Amygdala (tissue), 56 donors: ENCODE data around the gene INSRR.

Source experiments
- DNase-seq, 56 donors: peaks; one replicate each; lab custom pipeline; 2025; lab: John Stamatoyannopoulos, UW

Gene INSRR

DNA sequence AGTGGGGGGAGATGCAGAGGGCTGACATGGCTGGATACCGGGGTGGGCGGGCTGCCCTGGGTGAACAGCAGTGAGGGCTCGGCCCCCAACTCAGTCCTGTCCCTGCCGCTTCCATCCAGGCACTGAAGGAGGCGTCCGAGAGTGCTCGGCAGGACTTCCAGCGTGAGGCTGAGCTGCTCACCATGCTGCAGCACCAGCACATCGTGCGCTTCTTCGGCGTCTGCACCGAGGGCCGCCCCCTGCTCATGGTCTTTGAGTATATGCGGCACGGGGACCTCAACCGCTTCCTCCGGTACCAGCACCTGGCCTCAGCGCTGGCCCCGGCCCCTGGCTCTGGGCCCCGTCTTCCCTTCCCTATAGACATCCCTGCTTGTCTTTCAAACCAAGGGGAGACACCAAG lies 17.4 kb upstream of the INSRR start:
- no peak for DNase-seq

DNA sequence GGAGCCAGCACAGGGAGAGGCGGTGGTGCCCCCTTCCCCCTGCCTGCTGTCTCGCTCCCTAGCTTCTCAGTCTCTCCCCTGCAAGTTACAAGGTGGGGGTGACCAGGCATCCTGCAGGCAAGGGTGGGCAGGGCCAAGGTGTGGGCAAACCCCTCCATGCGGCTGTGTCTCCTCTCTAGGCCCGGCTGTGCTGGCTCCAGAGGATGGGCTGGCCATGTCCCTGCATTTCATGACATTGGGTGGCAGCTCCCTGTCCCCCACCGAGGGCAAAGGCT lies 16.4 kb upstream of the INSRR start:
- no peak for DNase-seq

DNA sequence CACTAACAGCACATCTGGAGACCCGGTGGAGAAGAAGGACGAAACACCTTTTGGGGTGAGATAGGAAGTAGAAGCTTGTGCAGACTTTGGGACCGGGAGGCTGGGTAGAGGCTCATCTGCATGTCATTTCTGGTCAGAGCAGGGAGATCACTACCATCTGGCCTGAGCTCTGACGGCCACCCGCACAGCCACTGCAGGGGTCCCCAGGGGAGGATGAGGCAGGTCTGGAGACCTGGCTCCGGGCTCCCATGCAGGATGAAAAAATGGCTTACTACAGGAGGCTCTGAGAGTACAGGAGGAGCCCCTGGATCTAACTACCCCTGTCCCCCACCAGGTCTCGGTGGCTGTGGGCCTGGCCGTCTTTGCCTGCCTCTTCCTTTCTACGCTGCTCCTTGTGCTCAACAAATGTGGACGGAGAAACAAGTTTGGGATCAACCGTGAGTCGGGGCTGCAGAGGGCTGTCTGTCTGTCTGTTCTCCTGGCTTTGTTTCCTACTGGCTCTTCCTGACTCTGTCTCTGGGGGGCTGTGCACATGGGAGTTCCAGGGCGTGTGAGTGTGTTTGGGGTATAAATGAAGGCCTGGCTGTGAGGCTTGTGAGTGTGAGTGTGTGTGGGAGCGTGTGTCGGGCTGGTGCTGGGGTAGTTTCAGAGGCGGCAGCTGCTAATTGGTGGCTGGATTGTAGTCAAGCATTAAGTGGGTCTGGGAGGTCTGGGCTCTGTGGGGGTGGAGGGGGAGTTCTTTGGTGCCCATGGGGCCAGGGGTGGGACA lies 15.8 kb upstream of the INSRR start:
- DNase-seq, result no peak

DNA sequence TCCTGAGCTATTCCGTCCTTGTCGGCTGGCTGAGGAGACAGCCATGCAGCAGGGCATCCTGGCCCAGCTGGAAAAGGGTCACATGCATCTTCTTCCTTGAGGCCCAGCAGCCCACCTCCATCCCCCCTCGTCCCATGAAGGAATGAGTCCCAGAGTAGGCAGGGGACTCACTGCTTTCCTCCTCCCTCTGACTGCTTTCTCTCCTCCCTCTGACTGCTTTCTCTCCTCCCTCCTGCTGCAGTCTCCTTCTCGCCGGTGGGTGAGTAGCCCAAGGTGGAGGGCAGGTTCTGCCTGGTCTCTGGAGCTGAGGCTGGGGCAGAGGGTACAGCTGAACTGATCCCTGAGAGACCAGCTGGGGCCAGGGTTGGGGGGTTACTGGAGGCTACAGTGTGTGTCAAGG lies 15.2 kb upstream of the INSRR start:
- no peak for DNase-seq

DNA sequence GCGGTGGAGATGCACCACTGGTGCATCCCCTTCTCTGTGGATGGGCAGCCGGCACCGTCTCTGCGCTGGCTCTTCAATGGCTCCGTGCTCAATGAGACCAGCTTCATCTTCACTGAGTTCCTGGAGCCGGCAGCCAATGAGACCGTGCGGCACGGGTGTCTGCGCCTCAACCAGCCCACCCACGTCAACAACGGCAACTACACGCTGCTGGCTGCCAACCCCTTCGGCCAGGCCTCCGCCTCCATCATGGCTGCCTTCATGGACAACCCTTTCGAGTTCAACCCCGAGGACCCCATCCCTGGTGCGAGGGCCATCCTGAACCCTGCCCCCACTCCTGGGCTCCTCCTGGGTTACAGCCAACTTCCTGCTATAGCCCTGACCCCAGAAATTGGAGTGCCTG lies 14.7 kb upstream of the INSRR start:
- no peak for DNase-seq

DNA sequence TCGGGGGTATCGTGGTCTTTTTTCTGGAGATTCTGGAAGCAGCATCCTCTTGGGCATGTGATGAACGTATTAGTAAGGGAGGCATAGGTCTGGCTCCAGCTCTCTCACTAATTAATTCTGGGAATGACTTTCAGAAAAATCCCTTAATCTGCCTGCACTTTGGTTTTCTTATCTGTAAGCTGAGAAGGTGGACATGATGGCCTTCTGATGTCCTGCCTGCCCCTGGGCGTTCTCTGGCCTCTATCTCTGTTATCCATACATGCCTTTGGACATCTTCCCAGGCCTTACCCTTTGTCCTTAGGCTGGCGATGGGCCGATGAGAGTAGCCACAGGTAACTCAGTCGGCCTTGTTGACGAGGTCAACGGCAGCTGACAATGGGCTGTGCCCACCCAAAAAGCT lies 10.5 kb upstream of the INSRR start:
- DNase-seq, result no peak

DNA sequence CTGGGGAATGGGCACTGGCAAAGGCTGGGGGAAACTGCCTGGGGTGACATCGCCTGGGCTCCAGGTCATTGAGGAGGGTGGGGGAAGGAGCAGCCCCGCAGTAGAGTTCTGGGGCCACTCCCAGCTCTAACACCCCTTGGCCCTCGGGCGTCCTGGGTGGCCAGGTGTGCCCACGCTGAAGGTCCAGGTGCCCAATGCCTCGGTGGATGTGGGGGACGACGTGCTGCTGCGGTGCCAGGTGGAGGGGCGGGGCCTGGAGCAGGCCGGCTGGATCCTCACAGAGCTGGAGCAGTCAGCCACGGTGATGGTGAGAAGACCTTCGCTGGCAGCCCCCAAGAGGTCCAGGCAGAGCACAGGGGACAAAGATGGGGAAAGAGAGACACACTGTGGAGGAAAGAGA lies 9.4 kb upstream of the INSRR start:
- no peak for DNase-seq

DNA sequence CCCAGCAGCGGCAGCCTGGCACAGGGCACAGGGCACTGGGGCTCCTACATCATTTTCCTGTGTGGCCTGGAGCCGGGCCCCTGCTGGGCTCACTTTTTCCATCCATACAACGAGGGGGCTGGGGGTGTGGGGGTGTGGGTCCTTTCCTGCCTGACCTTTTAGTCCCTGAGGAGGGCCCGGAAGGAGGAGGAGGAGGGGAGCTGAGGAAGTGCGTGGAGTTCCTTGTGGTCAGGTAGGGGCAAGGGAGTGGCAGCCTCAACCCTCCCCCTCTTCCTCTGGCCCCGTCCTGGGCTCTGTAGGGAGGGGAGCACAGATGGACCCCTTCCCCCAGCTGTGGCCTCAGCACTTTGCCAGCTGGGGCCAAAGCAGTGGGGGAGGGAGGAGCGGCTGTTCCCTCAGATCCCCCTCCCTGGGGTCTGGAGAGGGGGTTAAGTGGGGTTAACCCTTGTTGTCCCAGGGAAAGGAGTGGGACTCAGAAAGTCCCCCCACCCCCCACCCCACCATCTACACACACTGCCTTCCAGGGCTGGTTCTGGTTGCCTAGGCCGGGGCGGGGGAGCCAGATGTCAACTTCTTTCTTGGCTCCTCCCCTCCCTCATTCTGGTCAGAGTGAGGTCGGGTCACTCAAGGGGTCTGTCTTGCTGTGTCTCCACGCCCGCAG lies 7.5 kb upstream of the INSRR start:
- DNase-seq, result no peak

DNA sequence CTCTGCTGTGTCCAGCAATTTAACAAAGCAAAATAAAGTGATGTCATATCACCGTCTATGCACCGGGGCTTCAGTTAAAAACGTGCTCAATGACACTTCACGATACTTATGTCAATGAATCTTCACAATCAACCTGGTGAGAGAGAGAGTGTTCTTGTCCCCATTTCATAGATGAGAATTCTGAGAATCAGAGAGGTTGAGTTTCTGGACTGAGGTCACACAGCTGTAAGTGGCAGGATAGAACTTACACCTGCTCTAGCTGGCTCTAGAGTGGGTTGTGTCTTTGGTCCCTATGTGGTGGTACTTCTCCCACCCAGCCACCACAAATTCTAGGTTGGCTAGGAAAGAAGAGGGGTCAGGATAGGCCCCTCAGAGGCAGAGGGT lies 6.9 kb upstream of the INSRR start:
- DNase-seq, result no peak

DNA sequence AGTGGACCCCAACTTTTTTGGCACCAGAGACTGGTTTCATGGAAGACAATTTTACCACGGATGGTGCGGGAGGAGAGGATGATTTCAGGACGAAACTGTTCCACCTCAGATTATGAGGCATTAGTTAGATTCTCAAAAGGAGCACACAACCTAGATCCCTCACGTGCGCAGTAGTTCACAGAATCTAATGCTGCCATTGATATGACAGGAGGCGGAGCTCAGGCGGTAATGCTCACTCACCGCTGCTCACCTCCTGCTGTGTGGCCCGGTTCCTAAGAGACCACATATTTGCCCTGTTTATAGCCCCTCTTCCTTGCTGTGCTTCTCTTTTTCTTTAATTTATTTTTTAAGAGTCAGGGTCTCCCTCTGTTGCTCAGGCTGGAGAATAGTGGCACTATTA lies 6.3 kb upstream of the INSRR start:
- no peak for DNase-seq

DNA sequence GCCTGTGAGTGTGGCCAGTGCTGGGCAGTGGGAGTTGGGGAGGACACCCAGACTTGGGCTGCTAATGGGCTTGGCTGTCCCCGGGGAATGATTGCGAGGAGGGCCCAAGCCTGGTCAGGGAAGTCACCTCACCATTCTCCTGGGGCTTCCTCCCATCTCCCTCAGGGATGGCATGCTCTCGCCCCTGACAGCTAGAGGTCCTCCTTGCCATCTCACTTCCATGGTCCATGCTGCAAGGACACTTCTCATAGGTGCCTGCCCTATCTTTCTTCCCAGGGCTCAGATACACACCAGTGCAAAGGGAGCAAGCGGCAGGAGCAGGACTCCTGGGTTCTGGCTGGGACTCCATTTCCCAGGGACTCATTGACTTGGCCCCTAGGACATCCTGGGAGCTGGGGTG lies 5.9 kb upstream of the INSRR start:
- no peak for DNase-seq

DNA sequence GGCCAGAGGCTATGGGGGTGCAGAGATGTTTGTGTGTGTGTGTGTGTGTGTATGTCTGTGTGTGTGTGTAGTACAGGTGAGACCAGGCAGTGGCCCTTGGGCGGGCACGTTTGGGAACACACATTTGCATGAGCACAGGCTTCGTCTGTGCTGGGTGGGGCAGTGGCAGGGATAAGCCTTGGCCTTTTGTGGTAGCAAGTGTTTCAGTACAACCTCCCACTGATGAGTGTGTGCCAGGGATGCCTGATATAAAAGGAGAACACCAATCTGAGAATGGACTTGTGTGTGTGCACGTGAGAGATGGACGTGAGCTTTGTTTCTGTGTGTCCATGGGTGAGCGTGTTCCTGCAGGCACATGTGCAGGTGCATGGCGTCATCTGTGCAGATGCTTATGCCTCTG lies 4.7 kb upstream of the INSRR start:
- no peak for DNase-seq

DNA sequence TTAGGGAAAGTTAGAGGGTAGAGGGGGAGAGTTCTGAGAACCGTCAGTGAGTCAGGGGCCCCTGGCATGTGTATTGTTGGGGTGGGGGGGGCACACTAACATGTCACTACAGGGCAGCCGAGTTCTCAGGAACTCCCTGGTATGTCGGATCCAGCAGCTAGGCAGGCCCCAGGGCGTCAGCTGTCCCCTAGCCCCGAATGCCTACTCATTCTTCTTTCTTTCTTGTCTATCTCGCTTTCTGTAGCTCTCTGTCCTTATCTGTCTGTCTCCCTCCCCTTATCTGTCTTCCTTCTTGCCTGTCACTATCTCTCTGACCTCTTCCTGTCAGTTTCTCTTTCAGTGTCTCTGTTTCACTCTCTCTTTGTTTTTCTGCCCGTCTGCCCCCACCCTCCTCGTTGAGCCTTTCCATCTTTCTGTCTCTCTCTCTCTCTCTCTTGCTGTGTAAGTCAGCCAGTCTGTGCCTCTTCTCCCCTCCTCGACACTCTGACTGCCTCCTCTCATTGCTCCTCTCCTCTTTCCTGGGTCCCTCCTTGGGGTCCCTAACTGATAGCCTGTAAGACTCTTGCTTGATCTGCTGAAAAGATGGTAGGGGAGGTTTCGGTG lies 4.2 kb upstream of the INSRR start:
- no peak for DNase-seq

DNA sequence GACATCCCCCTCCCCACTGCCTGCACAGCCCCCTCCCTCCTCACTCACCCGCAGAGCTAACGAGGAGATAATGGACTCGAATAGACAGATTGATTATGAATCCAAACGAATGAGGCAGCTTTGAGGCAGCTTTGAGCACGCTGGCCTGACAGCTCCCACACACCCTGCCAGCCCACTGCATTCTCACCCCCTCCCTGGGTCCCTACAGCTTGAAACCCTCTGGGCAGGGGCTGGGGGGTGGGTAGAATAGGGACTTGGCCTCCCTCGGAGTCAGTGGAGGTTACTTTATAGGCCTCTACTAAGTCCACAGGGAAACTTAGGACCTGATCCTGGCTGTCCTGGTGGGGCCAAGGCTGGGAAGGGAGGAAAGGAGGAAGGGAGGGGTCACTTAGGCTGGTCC lies 3.7 kb upstream of the INSRR start:
- no peak for DNase-seq

DNA sequence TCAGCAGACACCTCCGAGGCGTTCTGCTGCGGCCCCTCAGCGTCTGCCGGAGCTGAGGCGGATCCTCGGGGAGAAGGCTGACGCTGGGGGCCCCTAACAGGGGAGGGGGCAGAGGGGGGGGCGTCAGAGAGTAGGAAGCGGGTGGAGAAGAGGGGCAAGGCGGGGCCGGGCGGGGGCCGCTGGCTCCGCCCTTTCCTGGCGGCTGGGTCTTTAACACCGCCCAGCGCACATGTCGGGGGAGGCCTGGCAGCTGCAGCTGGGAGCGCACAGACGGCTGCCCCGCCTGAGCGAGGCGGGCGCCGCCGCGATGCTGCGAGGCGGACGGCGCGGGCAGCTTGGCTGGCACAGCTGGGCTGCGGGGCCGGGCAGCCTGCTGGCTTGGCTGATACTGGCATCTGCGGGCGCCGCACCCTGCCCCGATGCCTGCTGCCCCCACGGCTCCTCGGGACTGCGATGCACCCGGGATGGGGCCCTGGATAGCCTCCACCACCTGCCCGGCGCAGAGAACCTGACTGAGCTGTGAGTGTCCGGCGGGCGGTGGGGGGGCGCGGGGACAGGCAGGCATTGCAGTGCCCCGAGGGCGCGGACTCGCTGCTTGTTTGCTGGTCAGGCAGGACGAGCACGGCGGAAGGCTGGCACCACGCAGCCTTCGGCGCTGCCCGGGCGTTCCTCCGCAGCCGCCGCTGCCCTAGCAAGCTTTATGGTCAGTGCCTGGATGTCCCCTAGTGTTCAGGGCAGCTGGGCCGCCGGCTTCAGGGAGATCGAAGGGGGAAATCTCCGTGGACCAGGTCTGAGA lies 1.9 kb upstream of the INSRR start, which contains the start of gene NTRK1:
TSS of gene NTRK1 (plus strand) at position 238 of the 796 bp plus-strand sequence. CDS start at position 308, 70 bp downstream.
- DNase-seq, result peak in 22 of 56 donors; percentile 4 to 58 (median 18)

DNA sequence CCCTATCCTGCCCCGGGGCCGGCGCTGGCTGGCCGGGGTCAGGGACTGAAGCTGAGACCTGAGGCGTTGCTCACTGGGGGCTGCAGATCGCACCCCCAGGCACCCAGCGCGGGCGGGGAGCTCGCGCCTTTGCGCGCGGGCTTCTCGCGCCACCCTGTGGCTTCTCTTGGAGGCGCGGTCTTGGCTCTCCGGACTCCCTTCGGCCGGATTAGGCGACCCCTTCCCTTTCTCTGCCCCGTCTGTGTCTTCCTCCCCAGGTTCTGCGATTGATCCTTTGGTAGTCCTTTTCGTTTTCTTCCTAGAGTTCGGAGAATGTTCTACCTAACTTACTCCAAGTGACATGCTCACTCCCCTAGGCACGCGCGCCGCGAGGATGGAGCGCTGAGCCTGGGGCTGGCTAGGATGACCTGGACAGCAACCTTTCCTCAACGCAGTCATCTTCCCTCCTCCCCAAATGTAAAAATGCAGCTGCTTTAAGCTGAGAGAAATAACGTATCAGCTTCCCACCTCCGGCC lies 1.3 kb upstream of the INSRR start:
- peak in 28 of 56 donors; percentile 4 to 60 (median 17) for DNase-seq

DNA sequence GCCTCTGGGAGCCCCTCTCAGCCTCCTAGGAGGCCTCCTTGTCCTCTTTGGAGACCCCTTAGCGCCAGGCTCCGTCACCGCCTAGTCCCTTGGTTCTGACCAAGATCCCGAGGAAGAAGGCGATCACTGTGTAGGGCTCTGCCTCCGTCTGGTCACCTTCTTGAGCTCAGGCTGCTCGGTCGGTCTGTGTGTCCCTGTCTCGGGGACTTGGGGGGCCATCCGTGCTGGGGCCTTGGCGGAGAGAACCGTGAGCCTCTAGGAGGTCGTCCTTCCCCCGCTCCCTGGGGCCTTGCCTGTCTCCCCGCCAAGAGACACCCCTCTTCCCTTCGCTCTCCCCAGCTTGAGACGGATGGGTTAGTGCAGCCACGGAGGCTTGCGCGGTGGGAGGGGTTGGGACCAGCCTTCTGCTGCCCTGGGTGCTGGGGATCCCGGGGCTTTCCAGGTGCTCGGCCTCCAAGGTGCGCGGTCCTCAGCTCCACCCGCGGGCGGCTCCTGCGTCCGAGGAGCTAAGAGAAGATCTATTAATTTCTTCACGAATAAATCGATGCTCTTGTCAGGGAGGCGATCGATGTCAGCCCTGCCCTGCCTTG lies 701 bp upstream of the INSRR start:
- DNase-seq, result peak in 2 of 56 donors; percentile 5 to 7

DNA sequence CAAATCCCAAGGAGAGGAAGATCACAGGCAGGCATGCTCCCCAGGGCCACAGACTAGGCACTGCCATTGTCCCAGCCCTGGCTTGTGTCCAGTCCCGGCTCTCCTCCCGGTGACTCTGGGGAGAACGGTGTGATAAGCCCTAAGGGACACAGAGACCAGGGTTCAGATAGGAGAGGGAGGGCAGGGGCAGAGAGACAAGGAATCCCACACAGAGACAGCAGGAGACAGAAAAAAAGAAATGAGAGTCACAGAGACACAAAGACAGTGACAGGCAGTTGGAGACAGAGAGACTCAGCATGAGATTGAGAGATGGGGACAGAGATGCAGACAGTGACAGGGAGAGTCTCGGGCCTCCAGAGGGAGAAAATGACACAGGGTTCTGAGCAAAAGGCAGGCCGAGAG lies 361 bp downstream of the INSRR start:
- peak in 1 of 56 donors; percentile 11 for DNase-seq

DNA sequence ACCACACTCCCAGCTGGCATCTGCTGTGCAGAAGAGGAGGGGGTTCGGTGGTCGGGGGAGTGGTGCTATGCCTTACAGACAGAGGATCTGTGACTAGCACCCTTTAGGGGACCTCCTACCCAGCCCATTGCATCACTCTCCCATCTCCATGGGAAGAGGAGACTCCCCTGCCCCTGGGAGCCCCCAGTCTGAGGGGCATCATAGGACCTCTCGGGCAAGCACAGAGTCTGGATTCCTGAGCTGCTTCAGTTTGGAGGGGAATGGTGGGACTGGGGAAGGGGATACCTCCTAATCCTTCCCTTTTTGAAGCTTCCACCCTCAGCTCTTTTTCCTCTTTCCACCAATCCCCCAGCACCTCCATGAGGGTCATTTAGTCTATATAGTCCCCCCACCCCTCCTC lies 1.4 kb downstream of the INSRR start:
- no peak for DNase-seq

DNA sequence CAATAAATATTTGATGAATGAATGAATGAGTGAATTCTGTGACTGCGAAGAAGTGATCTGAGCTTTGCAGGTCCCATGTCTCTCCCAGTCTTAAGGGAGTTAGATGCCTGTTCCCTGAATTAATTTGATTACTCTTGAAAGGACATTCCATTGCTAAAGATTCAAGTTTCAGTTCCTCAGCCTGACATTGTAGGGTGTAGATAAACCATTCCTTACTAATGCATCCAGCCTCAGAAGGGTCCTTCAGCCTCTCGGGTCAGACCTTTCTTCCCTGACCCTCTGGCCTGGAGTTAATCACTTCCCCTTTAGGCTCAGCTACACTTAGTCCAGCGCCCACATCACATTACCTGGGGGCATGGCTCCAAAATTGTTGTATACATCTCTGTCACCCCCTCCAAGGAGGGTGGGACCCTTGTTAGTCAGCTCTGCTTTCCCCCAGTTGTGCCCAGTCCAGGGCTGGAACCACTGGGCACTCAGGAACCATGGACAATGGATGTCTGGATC lies 2.6 kb downstream of the INSRR start:
- DNase-seq, result no peak
